Measurements from ENCODE around the gene SEMA6B. TPM values are rescaled to one million over a fixed set of nuclear protein-coding genes. Genes with fewer than 3 reads are reported as not detected.

The SEMA6B gene, protein sequence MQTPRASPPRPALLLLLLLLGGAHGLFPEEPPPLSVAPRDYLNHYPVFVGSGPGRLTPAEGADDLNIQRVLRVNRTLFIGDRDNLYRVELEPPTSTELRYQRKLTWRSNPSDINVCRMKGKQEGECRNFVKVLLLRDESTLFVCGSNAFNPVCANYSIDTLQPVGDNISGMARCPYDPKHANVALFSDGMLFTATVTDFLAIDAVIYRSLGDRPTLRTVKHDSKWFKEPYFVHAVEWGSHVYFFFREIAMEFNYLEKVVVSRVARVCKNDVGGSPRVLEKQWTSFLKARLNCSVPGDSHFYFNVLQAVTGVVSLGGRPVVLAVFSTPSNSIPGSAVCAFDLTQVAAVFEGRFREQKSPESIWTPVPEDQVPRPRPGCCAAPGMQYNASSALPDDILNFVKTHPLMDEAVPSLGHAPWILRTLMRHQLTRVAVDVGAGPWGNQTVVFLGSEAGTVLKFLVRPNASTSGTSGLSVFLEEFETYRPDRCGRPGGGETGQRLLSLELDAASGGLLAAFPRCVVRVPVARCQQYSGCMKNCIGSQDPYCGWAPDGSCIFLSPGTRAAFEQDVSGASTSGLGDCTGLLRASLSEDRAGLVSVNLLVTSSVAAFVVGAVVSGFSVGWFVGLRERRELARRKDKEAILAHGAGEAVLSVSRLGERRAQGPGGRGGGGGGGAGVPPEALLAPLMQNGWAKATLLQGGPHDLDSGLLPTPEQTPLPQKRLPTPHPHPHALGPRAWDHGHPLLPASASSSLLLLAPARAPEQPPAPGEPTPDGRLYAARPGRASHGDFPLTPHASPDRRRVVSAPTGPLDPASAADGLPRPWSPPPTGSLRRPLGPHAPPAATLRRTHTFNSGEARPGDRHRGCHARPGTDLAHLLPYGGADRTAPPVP
- 54.4 and 56.7 TPM in 2 replicates for total RNA-seq (2021; fragmentation: NEBNext Ultra II Directional; extraction: Animal tissue kit (Norgen Biotek cat#: 25700))
- 31.3 and 54.9 TPM in 2 replicates for polyA plus RNA-seq (2011; rRNA removed)
- 41.1 TPM for polyA plus RNA-seq (2011; cell fraction: cytosol; rRNA removed)
- polyA plus RNA-seq (2011; cell fraction: nucleus; rRNA removed), result 64.3 TPM
- 24.6 to 51.9 TPM (median 43.4 TPM) in 4 replicates for polyA plus RNA-seq (2012, experiment 1 of 2)
- 38.5 TPM for polyA plus RNA-seq (2012, experiment 2 of 2)
- polyA plus RNA-seq (2013, experiment 1 of 2), result 38.5 TPM
- polyA plus RNA-seq (2013, experiment 2 of 2), result 37.7 TPM
- 36.8 and 59.4 TPM in 2 replicates for polyA minus RNA-seq (2011; rRNA and poly(A)+ RNA removed)
- 49.0 TPM for polyA minus RNA-seq (2011; cell fraction: cytosol; rRNA and poly(A)+ RNA removed)
- 26.7 TPM for polyA minus RNA-seq (2011; cell fraction: nucleus; rRNA and poly(A)+ RNA removed)
- long read RNA-seq, experiment 1, partial matches to known transcripts, result 5 of 18 reads
- long read RNA-seq, experiment 1, other reads (novel, unspliced or antisense), result 13 of 18 reads
- long read RNA-seq, experiment 2, partial matches to known transcripts, result 0 of 1 reads
- long read RNA-seq, experiment 2, other reads (novel, unspliced or antisense), result 1 of 1 reads

DNA sequence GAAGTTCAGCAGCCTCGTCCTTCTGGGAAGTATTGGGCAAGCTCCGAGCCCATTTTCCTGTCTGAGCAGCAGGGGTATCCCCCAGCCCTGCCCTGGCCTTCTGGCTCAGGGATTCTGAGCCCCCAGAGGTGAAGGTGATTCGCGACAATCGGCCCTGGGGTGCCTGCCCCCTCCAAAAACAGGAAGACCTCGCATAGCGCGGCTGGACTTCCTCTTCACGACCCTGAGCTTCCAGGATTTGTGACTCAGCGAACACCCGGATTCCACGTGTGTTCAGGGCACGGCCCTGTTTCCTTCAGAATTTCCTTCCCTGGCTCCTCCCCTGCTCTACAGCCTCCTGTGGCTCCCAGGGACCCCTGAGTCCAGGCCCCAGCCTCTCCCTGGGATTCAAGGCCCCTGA lies at the start of gene SEMA6B:
TSS of gene SEMA6B (minus strand) at position 116 of the 400 bp plus-strand sequence. CDS start 1,227 bp downstream, outside the sequence.
- no peak within 1 kb of the TSS for H3K4me2 ChIP-seq (ENCODE audit: insufficient read depth in 1 of 2, low read depth in 2 of 2, low read length in 2 of 2)
- no peak within 1 kb of the TSS for H3K56ac ChIP-seq (replicated peaks; ENCODE audit: insufficient read length, low read depth, low read length)
- no peak within 1 kb of the TSS for H2BK5ac ChIP-seq (ENCODE audit: low read depth, low read length)
- no peak for DNase-seq (ENCODE audit: low read depth in 1 of 2, low spot score in 2 of 2)
- peaks cover 17 to 22% of the 10 kb centered on the region in 2 experiments for H4K20me1 ChIP-seq (replicated peaks in 1 of 2; ENCODE audit: control insufficient read depth in 1 of 2, insufficient read depth in 2 of 2, low read length in 2 of 2)
- no peak for FAIRE-seq
- no peak within 1 kb of the TSS for H4K8ac ChIP-seq (ENCODE audit: extremely low read depth, insufficient read depth, low read length)
- no peak within 1 kb of the TSS for H2AK5ac ChIP-seq (ENCODE audit: low read depth, low read length)
- no peak within 1 kb of the TSS for H3K4ac ChIP-seq (replicated peaks; ENCODE audit: insufficient read length, low read depth, low read length)
- no peak within 1 kb of the TSS for H2BK15ac ChIP-seq (ENCODE audit: low read length)
- H3K23me2 ChIP-seq (ENCODE audit: low read depth, low read length), result no peaks in the 10 kb centered on the region
- H3K23ac ChIP-seq (ENCODE audit: insufficient read length), result no peak within 1 kb of the TSS
- H3K27ac ChIP-seq (ENCODE audit: low read depth, low read length), result no peak within 1 kb of the TSS
- H2BK120ac ChIP-seq (replicated peaks; ENCODE audit: low read depth, low read length), result no peak within 1 kb of the TSS
- WGBS, 2 experiments (ENCODE audit: extremely low coverage in 1 of 2, insufficient coverage in 1 of 2, insufficient read length in 1 of 2, insufficient replicate concordance in 2 of 2, low coverage in 1 of 2, low lambda C conversion rate in 2 of 2, missing lambda C conversion rate in 1 of 2), result 93% methylated on average over 13 of the region's 13 CpGs; no CpG with 5 or more reads in 1 of the 2 experiments
- POLR2A ChIA-PET (ENCODE audit: partially characterized antibody), result interaction anchor here (1.6 kb wide), 1 partner anchor 14 kb away, joined by 3 read pairs; no protein-coding TSS in a partner anchor
- no peak for TF ChIP-seq BRCA1 (IDR thresholded peaks at IDR 0.05; ENCODE audit: low read depth, low read length)
- no peak within 1 kb of the TSS for H3K14ac ChIP-seq (ENCODE audit: insufficient read length)
- H4K5ac ChIP-seq (ENCODE audit: insufficient read length, low read depth, low read length), result no peak within 1 kb of the TSS
- H3K79me2 ChIP-seq (ENCODE audit: control insufficient read depth in 1 of 2, insufficient read depth in 2 of 2, low read length in 2 of 2), result no peaks in the 10 kb centered on the region
- CTCF ChIA-PET (ENCODE audit: partially characterized antibody), result interaction anchor here (0.8 to 3.6 kb wide), 15 partner anchors 9 to 76 kb away, joined by 3 to 23 read pairs (median 5); partner anchors contain the start of gene PLIN5
- H3K9ac ChIP-seq (replicated peaks in 1 of 4; ENCODE audit: extremely low read depth in 1 of 4, low read depth in 3 of 4, low read length in 3 of 4), result no peak within 1 kb of the TSS
- no peak within 1 kb of the TSS for H3K18ac ChIP-seq (ENCODE audit: extremely low read depth, low read length)
- peaks cover 0 to 12% (median 7%) of the 10 kb centered on the region in 4 experiments; a peak in 4 of 8 replicates for H3K36me3 ChIP-seq (ENCODE audit: control insufficient read depth in 2 of 4, insufficient read depth in 4 of 4, low read length in 3 of 4)
- no peak within 1 kb of the TSS for H3K4me3 ChIP-seq (ENCODE audit: extremely low read depth in 1 of 4, insufficient read depth in 2 of 4, low read depth in 3 of 4, low read length in 4 of 4)
- no peak within 1 kb of the TSS for H4K91ac ChIP-seq (replicated peaks; ENCODE audit: insufficient read length, low read length)
- H3K9me3 ChIP-seq (ENCODE audit: insufficient read depth in 2 of 2, low read depth in 1 of 2, low read length in 1 of 2), result no peaks in the 10 kb centered on the region
- peaks cover 2% of the 10 kb centered on the region; the same call in 1 of the 2 replicates for H3K79me1 ChIP-seq (ENCODE audit: low read depth, low read length)
- no peaks in the 10 kb centered on the region for H3K27me3 ChIP-seq (replicated peaks in 1 of 4; ENCODE audit: control insufficient read depth in 3 of 4, extremely low read depth in 1 of 4, insufficient read depth in 3 of 4, low read length in 3 of 4)
- peaks cover 0 to 7% (median 3%) of the 10 kb centered on the region in 4 experiments; a peak in 3 of 7 replicates for H3K4me1 ChIP-seq (replicated peaks in 1 of 4; ENCODE audit: control insufficient read depth in 3 of 4, insufficient read depth in 4 of 4, low read length in 3 of 4)
- no peak within 1 kb of the TSS for H2BK20ac ChIP-seq (ENCODE audit: low read length)
- no peak within 1 kb of the TSS for H2AFZ ChIP-seq (ENCODE audit: low read length)
- no peak within 1 kb of the TSS for H2BK12ac ChIP-seq (ENCODE audit: low read depth, low read length)

All from H1 (cell line).